HG03280 (cell line): ENCODE measurements around the gene EXOSC7.

Experiments used
- ATAC-seq: cut with Tn5 transposase; IDR thresholded peaks from one replicate; pipeline ENCODE4 v1.9.1; 2021; ENCODE audit warnings: mild to moderate bottlenecking, moderate library complexity; ENCODE audit not compliant: unreplicated experiment

The EXOSC7 gene

DNA sequence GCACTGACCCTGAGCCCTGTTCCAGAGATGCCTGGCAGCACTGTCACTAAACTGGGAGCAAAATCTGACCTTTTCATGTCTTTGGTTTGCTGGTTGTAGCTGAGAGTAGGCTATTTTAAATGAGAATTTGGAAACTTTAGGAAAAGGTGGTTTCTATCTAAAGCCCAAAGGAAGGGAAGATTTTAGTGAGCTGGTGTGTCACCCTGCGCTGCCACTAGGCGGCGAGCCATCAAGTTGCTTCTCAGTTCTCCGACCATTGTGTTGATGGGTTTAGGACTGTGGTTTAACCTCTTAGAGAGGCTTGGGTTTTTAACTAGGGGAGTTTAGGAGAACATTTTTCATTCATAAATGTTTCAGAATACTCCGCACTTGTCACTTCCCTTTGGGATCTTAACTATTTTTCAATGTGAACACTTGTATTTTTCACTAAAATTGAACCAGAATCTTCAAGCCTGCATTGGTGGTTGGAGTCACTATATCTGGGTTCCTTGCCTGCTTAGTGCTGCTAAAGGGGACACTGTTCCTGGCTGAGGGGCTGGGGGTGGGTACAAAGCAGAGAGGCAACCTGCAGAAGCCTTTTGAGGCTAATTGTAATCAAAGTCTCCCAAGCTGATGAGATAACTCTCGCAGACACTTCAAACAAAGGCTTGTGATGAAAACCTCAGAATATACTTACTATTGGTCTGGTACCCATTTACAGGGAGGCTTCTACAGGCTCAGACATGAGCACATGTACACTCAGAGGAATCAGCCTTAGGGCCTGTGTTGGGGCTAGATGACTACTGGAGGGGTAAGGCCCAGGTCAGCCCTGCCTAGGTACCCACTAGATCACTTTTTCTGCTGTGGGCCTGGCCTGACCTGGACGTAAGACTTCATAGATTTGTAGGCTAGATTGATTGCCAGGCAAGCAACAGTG lies 16.8 kb downstream of the EXOSC7 start:
- ATAC-seq = no peak

DNA sequence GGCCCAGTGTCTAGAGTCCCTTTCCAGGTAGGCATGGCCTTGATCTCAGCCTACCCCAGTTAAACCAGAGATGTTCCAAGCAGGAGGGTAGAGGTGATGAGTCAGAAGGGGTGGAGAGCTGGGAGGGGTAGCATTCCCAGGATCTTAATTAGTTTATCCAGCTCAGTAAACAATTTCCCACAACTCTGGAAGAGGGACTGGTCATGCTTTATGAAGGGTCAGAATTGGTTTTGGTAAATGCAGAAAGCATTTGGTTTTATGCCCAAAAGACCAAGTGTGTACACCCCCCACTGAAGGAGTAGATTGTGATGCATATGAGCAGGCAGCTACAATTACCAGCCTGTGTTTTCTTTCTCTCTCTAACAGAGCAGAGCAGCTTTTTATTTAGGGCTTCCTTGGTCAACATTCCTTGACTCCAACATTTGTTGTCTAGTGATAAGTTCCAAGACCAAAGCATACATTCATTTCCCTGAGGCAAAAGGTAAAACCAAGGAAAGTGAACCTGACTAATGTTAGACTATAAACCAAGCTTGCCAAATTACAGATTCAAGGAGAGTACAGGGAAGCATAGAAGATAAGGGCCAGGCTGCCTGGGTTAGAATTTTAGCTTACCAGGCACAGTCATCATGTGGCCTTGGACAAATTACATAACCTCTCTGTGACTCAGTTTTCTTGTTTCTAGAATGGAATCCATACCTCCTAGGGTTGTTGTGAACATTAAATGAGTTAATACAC lies 17.6 kb downstream of the EXOSC7 start:
- no peak for ATAC-seq

DNA sequence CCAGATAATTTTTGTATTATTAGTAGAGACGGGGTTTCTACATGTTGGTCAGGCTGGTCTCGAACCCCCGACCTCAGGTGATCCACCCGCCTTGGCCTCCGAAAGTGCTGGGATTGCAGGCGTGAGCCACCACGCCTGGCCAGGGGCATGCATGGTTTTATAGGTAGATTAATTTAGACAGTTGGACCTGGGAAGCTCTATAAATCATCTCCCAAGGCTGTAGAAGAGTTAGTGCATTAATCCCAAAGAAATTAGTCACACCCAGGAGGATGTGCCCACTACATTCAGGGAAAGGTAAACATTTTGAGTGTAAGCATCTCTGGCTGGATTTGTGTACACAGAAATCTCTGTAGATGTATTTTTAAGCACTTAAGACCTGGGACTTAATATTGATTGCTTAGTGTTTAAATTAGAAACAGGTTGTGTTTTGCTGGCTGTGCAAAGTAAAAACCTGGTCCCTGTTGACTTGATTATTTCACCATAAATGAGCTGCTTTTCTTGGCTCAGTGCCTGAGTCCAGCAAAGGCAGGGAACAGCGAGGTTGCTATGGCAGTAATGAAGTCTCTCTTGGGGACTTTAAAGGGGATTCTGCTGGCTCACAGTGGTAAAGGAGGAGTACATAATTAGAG lies 19.2 kb downstream of the EXOSC7 start:
- no peak for ATAC-seq

GRCh38 chr3:44996556-44996969 lies 20.5 kb downstream of the EXOSC7 start:
- no peak for ATAC-seq

DNA sequence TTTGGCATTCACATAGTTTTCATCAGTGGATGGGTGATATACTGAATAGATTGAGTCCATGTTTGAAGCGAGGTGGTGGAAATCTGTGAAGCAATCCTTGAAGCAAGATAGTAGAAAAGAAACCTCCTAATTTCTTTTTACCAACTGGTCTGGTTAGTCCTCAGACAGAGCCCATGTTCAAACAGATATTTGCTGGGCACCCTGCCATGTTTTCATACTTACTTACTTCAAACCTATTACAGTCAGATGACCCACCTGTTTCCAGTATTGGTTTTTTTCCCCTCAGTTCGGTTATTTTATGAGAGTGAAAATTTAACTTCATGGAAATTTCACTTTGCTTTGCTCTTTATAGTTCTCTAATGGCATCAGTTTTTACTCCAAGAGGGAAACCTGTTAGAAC lies 23.7 kb downstream of the EXOSC7 start:
- ATAC-seq = no peak

DNA sequence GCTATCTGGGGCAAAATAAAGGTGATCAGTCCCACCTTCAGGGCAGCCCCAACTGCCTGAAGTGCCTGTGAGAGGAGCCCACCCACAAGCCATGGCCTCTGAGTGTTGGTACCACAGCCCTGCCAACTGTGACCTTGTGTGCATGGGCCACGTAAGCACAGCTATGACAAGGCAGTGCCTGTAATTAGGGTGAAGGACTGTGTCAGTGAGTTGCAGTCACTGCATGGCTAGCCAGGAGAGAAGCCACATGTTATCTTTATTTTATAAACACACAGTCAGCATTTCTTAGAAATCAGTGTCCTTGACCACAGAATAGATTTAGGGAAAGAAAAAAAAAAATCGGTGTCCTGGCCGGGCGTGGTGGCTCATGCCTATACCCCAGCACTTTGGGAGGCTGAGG lies 24.8 kb downstream of the EXOSC7 start:
- no peak for ATAC-seq

DNA sequence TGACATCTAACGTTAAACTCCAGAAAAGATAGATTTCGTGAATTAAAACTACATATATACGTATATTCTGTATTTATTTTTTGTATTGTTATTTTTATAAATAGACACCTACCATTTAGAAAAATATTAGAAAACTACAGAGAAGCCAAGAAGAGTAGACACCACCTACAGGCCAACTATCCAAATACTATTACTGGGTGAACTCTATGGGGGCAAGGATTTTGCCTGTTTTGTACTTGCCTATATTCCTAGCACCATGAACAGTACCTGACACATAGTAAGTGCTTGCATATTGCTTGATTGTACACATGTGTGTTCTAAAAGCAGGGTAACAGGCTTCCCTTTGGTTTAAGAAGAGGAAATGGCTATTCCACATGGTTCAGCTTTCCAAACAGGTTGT lies 25.7 kb downstream of the EXOSC7 start:
- ATAC-seq = no peak

- ATAC-seq = no peak
Measured at GRCh38 chr3:45002139-45002660, 26.2 kb downstream of the EXOSC7 start.

- ATAC-seq = no peak
Measured at GRCh38 chr3:45002720-45003119, 26.7 kb downstream of the EXOSC7 start.

GRCh38 chr3:45003406-45003805 lies 27.4 kb downstream of the EXOSC7 start:
- ATAC-seq = no peak

DNA sequence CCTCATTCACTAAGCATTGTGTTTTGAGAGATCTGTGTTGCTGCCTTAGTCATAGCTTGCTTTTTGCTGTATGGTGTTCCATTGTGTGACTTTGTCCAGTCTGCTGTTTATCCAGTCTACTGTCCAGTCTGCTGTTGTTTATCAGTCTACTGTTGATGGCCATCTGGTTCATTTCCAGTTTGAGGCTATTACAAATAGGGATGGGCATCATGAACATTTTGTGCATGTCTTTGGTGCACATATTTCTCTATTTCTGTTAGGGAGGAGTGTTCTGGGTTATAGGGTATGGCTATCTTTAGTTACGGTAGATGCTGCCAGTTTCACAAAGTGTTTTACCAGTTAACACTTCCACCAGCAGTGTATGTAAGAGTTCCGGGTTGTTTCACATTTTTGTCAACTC lies 27.8 kb downstream of the EXOSC7 start:
- ATAC-seq = no peak

- ATAC-seq = no peak
Measured at GRCh38 chr3:45007091-45007490, 31.0 kb downstream of the EXOSC7 start.

- no peak for ATAC-seq
Measured at GRCh38 chr3:45008117-45008516, 32.1 kb downstream of the EXOSC7 start.

GRCh38 chr3:45009868-45010267 lies 33.8 kb downstream of the EXOSC7 start:
- ATAC-seq = no peak

DNA sequence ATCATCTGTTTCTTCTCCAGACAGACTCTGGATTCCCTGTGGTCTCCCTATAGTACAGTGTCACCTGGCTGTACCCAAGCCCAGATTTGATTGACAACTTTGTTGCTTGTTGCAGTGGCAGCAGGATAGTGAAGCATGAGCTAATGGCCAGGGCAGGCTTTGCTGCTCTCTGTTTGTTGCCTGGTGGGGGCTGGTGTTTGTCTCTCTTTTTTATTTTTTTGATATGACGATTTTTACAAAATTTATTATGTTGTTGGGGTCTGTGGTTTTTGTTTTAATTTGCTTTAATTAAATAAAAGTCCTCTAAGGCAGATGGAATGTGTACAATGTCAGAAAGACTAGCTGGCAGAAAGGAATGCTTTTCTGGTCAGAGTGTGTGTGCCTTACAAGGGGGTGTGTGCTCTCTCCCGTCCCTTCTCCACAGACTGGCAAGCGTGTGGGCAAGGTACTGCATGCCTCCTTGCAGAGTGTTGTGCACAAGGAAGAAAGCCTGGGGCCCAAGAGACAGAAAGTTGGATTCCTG lies 34.8 kb downstream of the EXOSC7 start:
- ATAC-seq = no peak

DNA sequence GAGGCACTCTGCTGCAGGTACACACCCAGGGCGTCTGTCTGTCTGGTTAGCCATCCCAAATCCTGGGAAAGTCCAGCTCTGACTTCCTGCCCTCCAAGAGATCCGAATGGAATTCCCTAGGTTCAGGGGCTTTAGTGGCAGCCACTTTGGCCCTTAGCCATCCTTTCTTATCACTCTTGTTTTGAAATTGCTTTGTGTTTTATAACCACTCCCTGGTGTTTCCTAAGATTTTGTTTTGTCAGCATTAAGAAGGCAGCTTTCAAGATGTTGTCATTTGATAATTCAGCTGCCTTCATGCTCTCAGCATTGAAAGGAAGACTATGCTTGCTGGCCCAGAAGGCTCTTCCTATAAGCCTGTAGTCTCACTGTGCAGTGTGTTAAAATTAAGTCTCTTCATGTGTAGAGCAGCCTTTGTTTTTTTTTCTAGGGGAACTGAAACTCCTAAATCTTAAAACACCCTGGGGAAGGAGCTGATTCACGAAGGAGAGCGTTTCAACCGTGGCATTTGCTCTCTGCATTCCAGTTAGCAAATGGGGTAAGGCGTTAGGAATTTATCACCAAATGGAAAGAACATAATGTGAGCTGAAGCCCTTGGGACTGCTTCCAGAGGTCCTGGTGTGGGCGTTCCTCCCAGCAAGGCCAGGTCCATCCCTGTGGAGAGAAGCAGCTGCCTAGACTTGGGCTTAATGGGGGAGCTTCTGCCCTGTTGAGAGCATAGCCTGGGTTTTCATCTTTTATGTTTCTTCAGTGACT lies 35.9 kb downstream of the EXOSC7 start:
- no peak for ATAC-seq

DNA sequence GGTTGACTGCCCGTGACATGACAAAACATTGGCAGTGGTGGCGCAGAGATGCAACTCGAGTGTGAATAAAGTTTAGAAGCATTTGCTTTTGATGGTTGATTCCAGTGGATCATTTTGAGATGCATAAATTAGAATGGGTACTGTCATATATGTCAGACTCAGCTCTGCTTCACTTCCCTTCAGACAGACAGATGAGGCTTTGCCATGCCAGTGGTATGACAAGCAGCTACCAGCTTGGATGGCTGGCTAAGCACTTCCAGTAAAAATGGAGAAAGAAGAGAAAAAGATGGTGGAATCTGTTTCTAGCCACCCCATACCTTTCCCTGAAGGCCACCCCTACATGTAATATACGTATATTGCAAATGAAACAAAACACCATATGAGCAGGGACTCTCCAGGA lies 36.5 kb downstream of the EXOSC7 start:
- ATAC-seq = no peak

GRCh38 chr3:45016916-45017315 lies 40.9 kb downstream of the EXOSC7 start:
- ATAC-seq = no peak

DNA sequence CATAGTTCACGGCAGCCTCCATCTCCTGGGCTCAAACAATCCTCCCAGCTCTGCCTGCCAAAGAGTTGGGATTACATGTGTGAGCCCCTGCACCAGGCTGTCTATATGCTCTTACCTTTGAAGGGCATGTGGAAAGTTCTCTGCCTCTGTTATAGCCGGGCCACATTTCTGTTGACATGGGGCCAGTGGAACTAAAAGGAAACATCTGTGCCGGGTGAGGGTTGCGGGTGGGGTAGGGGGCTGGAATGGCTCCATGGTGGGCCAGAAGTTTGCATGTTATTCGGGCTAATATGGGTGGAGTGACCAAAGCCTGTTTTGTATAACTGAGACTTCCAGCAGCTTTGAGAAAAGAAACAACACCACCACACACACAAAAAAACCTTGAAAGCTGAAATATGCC lies 41.8 kb downstream of the EXOSC7 start:
- no peak for ATAC-seq

DNA sequence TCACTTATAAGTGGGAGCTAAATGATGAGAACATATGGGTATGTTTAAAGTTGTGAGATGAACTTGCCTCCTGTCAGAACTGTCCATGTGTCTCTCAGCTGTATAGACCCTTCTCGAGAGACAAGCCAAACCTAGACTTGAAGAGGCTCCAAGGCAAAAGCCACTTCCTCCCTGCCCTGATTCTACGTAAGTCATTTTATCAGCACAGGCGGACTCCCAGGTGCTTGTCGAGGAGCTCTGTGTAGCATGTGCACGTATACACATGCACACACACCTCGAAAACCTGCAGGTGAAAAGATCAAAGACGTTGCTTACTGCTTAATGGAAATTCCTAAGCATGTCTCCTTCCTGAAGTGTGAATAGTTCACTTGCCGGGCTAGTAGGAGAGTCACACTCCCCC lies 44.5 kb downstream of the EXOSC7 start:
- no peak for ATAC-seq
